ENCODE measurements around the gene PCNX3.
A peak's percentile ranks its signal among the peaks of the same experiment; 100 is the strongest.
"Not testable (repeated sequence)": the region's sequence is repeated elsewhere in the genome, so short reads cannot be mapped to it uniquely, and the experiment has no call there.

Gene PCNX3

DNA sequence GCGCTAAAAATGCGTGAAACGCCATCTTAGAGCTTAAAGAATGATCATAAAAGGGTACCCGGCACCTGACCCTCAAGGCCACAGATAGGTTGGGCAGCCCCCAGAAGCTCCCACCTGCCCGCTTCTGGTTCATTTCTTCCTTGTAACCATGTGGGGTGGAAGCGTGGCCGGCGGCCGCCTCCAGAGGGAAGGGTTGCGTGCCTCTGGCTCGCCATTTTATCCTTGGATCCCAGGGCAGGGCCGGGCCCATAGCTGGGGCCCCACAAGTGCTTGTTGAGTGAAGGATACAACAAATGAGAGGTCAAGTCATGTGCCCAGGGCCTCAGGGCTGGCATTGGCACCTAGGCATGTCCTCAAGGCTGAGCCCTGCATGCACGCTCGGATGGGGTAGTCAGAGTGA lies 5.9 kb downstream of the PCNX3 start:
- no peak for DNase-seq

DNA sequence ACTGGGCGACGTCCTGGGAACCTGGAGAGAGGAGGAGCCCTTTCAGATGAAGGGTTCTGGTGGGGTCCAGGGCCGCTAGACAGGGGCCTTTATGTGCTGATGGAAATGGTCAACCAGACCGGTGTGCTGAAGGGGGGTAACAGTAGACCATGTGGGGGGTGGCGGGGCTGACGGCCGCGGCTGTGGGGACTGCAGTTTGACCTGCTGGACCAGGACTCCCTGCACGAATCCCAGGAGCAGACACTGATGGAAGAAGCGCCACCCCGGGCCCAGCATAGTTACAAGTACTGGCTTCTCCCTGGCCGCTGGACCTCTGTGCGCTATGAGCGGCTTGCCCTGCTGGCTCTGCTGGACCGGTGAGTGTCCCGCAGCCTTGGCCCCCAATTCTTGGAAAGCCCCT lies 6.4 kb downstream of the PCNX3 start:
- no peak for DNase-seq

DNA sequence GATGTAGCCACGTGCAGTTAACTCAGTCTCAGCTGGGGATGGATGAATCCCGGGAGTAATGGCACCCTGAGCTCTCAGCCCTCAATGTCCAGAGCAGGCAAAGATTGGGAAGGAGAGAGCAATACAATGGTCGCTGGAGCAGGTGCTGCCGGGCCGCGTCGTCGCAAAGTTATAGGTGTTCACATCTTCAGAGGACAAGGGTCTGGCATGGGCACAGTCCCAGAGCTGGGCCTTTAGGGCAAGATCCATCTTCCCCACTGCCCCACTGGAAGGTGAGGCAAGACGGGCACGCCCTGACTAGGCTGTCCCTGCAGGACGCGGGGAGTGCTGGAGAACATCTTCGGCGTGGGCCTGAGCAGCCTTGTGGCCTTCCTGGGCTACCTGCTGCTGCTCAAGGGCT lies 7.6 kb downstream of the PCNX3 start:
- no peak for DNase-seq

DNA sequence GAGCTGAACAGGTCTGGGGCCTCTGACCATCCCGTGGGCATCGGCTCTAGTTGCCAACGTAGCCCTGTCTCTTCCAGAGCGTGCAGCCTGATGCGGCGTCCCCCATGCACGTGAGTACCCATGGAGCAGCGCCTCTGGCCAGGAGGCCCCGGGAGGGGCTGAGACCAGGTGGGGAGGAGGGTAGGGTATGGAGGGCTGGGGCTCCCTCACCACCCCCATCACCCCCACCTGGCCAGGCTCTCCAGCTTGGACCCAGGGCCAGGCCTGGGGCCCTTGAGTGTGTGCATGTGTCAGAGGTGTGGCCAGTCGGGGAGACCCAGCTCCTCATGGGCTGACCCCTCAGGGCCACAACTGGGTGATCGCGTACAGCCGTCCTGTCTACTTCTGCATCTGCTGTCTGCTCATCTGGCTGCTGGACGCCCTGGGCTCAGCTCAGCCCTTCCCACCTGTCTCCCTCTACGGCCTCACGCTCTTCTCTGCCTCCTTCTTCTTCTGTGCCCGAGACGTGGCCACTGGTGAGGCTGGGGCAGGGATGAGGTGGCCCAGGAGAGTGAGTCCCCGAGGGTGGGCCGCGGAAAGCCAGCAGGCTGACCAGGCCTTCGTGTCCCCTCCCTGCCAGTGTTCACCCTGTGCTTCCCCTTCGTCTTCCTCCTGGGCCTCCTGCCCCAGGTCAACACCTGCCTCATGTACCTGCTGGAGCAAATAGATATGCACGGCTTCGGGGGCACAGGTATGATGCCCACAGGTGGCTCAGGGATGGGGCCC lies 8.5 kb downstream of the PCNX3 start:
- DNase-seq, result no peak

DNA sequence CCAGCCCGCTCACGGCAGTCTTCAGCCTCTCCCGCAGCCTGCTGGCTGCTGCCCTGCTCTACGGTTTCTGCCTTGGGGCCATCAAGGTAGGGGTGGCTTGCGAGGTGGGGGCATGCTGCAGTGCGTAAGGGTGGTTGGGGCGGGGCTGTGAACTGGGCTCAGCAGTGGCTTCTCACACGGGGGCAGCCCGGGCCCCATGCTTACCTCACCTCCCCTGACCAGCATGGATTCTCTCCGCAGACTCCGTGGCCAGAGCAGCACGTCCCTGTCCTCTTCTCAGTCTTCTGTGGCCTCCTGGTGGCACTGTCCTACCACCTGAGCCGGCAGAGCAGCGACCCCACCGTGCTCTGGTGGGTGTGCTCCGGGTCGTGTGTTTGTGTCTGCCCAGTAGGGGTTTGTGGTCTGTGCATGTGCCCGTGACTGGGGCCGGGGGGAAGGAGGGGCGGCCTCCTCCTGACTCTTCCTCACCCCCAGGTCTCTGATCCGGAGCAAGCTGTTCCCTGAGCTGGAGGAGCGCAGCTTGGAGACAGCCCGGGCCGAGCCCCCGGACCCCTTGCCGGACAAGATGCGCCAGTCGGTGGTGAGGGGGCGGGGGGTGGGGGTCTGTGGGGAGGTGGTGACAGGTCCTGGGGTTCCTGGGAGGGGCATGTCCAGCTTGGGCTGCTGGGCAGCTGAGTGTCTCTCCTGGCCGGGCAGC lies 9.5 kb downstream of the PCNX3 start:
- no peak for DNase-seq

DNA sequence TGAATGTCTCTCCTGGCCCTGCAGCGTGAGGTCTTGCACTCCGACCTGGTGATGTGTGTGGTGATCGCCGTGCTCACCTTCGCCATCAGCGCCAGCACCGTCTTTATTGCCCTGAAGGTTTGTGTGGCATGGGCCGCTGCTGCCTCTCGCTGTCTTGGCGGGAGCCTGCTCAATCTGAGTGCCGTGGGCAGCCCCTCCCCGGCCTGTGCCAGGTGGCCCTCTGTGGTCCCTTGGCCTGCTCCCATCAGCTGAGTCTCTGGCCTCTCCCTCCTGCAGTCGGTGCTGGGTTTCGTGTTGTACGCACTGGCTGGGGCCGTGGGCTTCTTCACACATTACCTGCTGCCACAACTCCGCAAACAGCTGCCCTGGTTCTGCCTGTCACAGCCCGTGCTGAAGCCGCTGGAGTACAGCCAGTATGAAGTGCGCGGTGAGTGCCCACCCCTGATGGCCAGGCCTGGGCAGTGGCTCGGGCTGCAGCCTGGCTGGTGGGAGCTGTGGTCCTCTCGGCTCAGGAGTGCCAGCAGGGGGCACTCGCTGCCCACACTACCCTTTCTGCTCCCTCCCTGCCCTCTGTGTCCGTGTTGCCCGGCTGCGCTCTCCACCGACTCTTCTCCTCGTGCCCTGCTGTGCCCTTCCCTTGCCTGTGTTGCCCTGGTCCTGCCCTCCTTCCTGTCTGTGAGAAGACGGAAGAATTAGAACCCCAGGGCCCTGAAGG lies 10.2 kb downstream of the PCNX3 start:
- peak; percentile 70 for DNase-seq

DNA sequence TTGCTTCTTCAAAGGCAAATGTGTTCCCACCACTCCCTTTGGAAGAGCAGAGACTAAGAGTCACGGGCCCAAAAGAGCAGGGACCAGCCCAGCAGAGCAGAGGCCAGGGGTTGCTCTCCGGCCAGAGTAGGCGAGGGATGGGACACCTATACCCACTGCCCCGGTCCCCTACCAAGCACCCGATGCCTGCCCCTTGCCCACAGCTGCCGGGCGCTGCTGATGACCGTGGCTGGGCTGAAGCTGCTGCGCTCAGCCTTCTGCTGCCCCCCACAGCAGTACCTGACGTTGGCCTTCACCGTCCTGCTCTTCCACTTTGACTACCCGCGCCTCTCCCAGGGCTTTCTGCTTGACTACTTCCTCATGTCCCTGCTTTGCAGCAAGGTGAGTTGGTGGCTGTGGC lies 11.6 kb downstream of the PCNX3 start:
- no peak for DNase-seq

DNA sequence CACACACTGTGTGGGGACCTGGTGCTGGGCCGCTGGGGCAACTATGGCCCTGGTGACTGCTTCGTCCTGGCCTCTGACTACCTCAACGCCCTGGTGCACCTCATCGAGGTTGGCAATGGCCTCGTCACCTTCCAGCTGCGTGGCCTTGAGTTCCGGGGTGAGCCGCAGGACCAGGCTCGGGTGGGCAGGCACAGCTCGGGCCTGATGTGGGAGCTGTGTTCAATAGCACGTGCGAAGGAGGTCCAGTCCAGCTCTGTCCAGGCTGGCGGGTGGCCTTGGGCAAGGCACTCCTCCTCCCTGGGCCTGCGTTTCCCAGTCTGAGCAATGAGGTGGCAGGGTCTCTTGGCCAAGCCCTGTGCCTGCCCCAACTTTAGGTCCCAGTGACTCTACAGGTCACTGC lies 14.0 kb downstream of the PCNX3 start:
- no peak for DNase-seq

DNA sequence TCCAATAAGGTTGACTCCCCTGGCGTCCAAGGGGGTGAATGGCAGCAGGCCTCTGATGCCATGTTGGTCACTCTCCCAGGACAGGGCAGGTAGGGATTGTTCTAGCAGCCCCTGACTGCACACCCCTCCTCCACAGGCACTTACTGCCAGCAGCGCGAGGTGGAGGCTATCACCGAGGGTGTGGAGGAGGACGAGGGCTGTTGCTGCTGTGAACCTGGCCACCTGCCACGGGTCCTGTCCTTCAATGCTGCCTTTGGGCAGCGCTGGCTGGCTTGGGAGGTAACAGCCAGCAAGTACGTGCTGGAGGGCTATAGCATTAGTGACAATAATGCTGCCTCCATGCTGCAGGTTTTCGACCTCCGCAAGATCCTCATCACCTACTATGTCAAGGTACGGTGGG lies 14.6 kb downstream of the PCNX3 start:
- DNase-seq, result no peak

DNA sequence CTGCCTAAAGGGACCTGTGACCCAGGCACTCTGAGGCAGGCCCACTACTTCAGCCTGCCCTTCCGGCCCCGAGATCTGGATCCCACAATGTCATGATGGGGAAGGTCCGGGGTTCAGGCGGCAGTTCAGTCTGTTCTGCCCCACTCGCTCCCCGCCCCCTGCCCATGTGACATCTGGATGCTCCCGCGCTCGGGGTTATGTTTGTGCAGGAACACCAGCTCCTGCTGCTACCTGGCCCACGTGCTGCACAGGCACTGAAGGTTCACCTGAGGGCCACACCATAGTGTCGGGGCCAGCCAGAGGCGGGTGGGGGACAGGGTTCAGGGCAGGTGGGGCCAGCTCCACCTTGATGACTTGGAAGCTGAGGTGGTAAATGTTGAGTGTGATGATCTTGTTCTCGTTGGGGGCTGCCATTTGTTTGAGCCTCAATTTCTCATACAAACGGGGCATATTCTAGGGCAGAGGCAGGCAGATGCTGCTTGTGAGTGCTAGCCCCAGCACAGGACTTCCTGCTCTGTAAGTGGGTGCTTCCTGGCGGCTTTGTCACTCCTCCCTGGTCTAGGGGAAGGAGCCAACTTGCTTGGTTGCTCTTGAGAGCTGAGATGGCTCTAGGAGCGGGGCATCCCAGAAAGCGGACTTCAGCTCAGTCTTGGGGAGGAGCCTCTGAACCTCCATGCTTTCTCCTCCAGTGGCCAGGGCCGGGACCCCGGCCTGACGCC lies 18.0 kb downstream of the PCNX3 start:
- DNase-seq, result no peak

DNA sequence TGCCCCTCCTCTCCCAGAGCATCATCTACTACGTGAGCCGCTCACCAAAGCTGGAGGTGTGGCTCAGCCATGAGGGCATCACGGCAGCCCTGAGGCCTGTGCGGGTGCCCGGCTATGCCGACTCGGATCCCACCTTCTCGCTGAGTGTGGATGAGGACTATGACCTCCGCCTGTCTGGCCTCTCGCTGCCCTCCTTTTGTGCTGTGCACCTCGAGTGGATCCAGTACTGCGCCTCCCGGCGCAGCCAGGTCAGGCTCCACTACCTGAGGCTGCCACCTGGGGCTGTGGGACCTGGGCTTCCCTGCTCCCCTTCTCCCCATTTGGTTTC lies 18.5 kb downstream of the PCNX3 start:
- DNase-seq, result no peak

DNA sequence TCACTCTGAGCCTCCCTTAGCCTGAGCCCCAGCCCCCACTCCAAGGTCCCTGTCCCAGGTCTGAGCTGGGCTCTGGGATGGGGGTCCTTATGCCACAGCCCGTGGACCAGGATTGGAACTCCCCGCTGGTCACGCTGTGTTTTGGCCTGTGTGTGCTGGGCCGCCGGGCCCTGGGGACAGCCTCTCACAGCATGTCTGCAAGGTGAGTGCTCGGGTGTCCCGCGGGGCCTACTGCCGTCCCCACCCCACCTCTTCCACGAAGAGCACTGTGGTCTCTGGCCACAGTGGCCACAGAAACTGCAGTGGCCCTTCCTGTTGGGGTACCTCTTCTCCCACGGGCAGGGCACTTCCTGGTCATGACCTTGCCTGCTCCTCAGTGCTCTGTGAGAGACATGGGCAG lies 18.9 kb downstream of the PCNX3 start:
- no peak for DNase-seq

DNA sequence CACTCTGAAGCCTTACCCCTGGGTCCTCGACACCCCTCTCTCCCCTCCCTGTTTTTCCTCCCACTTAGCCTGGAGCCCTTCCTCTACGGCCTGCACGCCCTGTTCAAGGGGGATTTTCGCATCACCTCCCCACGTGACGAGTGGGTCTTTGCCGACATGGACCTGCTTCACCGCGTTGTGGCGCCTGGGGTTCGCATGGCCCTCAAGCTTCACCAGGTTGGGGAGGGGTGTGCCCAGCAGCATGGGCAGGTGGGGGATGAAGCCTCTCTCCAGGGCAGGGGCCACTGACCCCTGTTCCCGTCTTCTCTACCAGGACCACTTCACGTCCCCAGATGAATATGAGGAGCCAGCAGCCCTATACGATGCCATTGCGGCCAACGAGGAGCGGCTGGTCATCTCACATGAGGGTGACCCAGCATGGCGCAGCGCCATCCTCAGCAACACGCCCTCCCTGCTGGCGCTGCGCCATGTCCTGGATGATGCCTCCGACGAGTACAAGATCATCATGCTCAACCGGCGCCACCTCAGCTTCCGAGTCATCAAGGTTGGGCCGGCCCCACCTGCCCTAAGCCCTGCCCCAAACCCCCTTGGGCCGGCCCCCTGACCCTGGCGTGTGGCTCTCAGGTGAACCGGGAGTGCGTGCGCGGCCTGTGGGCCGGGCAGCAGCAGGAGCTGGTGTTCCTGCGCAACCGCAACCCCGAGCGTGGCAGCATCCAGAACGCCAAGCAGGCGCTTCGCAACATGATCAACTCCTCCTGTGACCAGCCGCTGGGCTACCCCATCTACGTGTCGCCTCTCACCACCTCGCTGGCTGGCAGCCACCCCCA lies 19.5 kb downstream of the PCNX3 start:
- DNase-seq, result no peak

DNA sequence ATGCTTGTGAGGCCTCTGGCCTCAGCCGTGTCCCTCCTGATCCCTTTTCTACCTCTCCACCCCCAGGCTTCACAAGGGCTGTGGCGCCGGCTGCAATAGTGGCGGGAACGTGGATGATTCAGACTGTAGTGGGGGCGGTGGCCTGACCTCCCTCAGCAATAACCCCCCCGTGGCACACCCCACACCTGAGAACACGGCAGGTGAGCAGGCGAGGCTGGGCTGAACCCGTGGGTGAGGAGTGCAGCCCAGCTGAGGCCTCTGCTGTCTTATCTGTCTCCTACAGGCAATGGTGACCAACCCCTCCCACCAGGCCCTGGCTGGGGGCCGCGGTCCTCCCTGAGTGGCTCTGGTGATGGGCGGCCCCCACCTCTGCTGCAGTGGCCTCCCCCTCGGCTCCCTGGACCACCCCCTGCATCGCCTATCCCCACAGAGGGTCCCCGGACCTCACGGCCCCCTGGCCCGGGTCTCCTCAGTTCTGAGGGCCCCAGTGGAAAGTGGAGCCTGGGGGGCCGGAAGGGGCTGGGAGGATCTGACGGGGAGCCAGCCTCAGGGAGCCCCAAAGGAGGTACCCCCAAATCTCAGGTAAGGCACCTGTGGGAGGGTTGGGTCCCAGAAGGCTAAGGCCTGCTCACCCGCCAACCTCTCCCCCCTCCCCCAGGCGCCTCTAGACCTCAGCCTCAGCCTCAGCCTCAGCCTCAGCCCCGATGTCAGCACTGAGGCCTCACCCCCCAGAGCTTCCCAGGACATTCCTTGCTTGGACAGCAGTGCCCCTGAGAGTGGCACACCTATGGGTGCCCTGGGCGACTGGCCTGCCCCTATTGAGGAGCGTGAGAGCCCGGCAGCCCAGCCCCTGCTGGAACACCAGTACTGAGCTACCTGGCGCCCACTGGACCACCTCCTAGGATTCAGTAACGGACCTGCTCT lies 20.8 kb downstream of the PCNX3 start:
- DNase-seq, result no peak

DNA sequence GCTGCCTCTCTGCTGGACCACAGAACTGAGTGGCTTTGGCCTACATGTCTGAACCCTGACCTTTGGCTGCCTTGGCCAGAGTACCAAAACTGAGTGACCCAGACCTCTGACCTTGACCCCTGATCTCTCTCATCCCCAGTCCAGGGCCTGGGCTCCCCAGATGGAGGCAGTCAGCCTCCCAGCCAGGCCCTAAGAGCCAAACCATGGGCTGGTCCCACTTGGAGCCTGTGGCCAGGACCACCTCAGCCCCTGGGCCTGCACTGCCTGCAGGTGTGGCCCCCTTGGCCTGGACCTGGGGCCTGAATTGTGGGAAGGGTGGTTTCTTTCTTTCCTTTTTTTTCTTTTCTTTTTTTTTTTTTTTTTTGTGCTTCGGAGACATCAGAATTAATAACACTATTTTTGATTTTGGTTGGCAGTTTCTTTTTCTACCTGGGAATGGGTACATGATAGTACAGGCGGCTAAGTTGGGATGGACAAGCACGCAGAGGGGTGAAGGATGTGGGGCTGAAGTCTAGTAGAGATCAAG lies 21.5 kb downstream of the PCNX3 start:
- DNase-seq, result no peak

DNA sequence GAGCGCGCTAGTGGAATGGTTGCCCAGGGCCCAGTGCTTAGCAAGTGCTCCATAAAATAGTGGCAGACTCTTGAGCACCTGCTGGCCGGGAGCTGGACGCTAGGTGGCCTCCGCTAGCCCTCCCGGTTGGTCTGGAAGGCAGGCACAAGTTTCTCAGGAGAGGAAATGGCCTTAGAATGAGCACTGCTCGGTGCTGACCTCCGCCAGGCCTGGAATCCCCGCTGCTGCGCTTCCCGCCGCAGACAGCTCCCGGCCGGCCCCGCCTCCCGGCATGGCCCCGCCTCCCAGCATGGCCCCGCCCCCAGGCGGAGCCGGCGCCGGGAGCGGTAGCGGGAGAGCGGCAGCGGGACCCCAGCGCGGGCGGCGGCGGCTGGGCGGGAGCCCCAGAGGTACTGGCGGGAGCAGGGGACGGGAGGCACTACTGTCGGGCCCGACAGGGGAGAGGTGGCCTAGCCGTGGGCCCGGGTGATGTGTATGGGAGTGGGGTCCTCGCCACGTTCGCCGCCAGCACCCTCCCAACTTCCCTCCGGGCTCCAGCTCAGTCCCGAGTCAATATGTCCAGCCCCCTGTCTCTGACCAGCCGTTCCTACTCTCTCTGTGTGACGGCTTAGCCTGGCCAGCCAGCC lies 22.3 kb downstream of the PCNX3 start, which contains the start of gene SIPA1:
SIPA1 (plus strand) TSS at position 308 of the 626 bp plus-strand sequence. CDS start 2,821 bp downstream, outside the sequence.
- DNase-seq, result peak; percentile 98

DNA sequence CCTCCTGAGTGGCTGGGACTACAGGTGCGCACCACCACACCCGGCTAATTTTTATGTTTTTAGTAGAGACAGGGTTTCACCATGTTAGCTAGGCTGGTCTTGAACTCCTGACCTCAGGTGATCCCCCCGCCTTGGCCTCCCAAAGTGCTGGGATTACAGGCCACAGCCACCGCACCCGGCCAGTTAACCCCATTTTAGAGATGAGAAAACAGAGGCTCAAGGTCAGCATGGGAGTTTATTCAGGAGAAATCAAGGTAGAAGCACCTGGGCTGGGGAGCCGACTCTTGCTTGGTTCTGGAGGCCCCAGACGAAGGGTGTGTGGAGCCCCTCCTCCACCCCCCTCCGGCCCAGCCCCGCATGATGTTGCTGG lies 23.6 kb downstream of the PCNX3 start:
- not testable (repeated sequence) for DNase-seq

DNA sequence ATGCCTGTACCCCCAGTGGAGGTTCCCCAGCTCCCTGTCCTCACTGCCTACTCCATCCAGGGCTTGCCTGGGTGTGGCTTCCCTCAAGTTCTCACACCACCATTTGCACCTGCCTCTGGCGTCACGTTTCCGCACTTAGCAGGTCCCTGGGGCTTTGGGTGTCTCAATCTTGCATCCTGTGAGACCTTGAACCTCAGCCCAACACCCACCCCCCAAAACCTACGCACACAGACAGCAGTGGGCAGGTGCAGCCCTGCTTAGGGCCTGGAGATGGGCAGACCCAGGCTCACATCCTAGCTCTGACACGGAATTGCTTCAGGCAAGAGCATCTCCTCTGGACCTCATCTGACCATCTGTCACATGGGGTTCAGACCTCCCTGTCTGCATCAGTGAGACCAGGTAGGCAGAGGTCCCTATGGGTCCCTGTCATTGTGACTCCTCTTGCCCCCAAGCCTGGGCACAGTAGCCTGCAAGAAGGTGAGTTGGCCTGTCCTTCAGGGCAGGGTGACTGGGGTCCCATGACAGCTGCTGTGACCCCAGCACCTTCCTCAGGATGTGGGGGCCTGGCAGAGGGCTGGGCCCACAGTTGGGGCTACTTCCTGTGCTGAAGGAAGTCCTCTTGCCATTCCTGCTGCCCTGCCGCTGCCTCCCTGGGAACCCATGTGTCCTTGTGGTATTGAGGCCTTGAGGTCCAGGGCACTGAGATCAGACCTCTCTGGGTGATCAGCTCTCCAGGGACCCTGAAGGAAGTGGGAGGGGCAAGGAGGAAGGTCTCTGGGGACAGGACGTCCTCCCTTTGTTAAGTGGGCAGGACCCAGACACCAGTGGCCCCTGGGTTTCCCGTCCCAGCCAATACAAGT lies 24.3 kb downstream of the PCNX3 start:
- no peak for DNase-seq

DNA sequence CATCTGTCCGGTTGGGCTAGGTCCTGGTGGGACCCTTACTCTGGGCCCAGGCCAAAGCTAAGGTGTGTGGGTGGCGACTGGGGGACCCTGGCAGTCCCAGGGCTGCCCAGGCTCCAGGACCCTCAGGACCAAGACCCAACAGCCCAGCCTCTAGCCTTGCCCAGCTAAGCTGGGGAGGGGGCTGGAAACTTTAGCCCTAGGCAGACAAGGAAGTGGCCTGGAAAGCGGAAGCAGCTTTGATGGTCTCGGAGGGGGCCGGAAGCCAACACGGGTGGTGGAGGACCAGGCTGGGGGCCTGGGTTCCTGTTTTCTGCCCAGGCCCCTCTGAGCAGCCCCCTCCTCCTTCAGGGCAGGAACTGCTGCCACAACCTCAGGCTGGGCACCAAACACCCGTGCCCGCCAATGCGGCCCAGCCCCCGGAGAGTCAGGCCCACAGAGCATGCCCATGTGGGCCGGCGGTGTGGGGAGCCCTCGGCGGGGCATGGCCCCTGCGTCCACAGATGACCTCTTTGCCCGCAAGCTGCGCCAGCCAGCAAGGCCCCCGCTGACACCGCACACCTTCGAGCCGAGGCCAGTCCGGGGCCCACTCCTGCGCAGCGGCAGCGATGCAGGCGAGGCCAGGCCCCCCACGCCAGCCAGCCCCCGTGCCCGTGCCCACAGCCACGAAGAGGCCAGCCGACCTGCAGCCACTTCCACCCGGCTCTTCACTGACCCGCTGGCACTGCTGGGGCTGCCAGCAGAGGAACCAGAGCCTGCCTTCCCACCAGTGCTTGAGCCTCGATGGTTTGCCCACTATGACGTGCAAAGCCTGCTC lies 25.1 kb downstream of the PCNX3 start:
- no peak for DNase-seq
